ENCODE data around the gene MED13.

DNA sequence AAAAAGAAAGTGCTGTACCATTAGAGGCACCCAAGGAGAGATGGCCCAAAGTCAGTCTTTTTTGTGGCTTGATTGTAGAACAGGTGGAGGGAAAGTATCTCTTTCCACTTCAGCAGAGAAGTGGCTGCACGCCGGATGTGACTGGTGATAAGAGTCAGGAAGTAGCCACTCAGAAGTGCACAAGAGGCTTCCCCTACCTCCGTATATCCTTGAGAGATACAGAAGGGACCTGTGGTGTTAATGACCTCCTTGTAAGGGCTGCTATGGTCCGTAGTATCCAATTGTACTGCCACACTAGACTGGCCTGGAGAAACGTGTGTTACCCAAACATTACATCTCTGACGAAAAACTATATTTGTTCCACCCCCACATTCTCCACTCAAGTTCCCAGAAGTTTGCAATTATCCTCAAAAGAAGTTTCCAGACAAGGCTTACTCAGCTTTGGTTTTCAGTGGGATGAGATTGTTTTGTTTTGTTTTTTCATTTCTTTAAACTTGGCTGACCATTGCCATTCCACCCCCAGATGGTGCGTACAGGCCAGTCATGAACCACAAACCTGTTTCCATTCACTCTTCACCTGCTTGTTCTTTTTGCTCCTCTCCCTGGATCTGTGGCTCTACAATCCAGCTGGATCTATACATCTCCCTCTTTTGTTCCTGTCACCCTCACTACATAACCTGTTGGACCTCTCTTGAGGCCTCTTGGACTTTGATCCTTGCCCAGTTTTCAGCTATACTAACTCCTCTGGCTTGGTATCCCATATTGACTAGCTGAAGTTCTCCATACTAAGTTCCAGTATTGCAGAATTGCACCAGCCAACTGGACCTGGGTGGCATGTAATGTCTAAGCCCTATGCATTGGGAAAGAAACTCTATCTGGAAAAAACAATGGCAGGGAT lies 20.7 kb upstream of the MED13 start:
- TF ChIP-seq, protein P1, sequence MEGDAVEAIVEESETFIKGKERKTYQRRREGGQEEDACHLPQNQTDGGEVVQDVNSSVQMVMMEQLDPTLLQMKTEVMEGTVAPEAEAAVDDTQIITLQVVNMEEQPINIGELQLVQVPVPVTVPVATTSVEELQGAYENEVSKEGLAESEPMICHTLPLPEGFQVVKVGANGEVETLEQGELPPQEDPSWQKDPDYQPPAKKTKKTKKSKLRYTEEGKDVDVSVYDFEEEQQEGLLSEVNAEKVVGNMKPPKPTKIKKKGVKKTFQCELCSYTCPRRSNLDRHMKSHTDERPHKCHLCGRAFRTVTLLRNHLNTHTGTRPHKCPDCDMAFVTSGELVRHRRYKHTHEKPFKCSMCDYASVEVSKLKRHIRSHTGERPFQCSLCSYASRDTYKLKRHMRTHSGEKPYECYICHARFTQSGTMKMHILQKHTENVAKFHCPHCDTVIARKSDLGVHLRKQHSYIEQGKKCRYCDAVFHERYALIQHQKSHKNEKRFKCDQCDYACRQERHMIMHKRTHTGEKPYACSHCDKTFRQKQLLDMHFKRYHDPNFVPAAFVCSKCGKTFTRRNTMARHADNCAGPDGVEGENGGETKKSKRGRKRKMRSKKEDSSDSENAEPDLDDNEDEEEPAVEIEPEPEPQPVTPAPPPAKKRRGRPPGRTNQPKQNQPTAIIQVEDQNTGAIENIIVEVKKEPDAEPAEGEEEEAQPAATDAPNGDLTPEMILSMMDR (IDR thresholded peaks at IDR 0.05), result no peak
- TF ChIP-seq POLR2A (IDR thresholded peaks at IDR 0.05), result no peak

Measured in esophagus squamous epithelium (tissue), 4 donors.